T-helper 1 cell treated with Interleukin-12 subunit alpha and Interleukin-12 subunit beta and Interleukin-4 antibody, amounts not matched to agents 30 μg/mL and 1 μg/mL, for 36 hours (primary cell): ENCODE data around the gene HCN2.

Source experiments
- H3K27ac Mint-ChIP-seq: one replicate; pipeline ENCODE4 v1.8.0; 2021; ENCODE audit warnings: mild to moderate bottlenecking, mixed read lengths
- H3K27me3 Mint-ChIP-seq: one replicate; pipeline ENCODE4 v1.8.0; 2021; ENCODE audit warnings: low read depth, mixed read lengths
- H3K36me3 Mint-ChIP-seq: one replicate; pipeline ENCODE4 v1.8.0; 2021; ENCODE audit warnings: low read depth, mixed read lengths
- H3K4me1 Mint-ChIP-seq: one replicate; pipeline ENCODE4 v1.8.0; 2021; ENCODE audit warnings: low read depth, mixed read lengths
- H3K4me3 Mint-ChIP-seq: one replicate; pipeline ENCODE4 v1.8.0; 2021; ENCODE audit warnings: mild to moderate bottlenecking, moderate library complexity, mixed read lengths
- H3K9me3 Mint-ChIP-seq: one replicate; pipeline ENCODE4 v1.8.0; 2021; ENCODE audit warnings: mixed read lengths

Gene HCN2

DNA sequence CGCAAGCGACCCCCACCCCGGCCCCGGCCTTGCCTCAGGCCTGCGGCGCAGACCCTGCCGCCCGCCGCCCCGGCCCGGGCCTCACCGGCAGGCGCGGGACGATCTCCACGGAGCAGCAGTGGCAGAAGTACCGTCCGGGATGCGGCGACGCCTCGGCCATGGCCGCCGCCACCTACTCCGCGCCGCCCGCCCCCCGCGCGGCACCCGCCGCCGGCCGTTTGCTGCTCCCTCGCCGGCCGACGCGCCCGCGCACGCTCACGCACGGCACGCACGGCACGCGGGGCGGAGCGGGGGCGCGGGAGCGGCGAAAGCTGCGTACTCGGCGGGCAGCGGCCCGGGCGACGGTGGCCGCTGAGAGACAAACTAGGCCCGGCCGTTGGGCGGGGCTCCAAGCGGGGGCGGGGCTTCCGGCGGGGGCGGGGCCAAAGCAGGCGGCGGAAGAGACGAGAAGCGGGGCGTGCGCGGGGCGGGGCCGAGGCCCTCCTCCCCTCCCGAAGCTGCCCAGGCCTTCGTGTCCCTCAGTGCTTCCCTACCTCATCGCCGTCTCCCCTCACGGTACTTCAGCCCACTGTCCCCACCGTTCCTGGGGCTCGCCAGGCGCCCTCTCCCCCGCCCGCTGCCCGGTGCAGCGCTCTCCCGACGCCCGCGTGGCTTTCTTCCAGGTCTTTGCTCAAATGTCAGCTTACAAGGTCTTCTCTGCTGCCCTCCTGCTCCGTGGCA lies 73.4 kb downstream of the HCN2 start, which contains the start of gene RNF126:
RNF126 (minus strand) TSS at position 253 of the 720 bp plus-strand sequence; CDS start at position 160, 93 bp downstream.
- Mint-ChIP-seq H3K36me3 (peaks cover 9% of the 10 kb centered on the region), H3K27me3 (peaks cover 3% of the 10 kb centered on the region), H3K4me3 (peak within 1 kb of the TSS; percentile 98), H3K4me1 (peaks cover 15% of the 10 kb centered on the region), H3K27ac (peak within 1 kb of the TSS; percentile 96), H3K9me3 (no peaks in the 10 kb centered on the region)

GRCh38 chr19:663682-664117 lies 74.0 kb downstream of the HCN2 start:
- peaks cover 9% of the 10 kb centered on the region for H3K36me3 Mint-ChIP-seq
- H3K27ac Mint-ChIP-seq, result peak overlapping the region; percentile 85
- peaks cover 8% of the 10 kb centered on the region for H3K27me3 Mint-ChIP-seq

GRCh38 chr19:664913-665443 lies 75.3 kb downstream of the HCN2 start:
- no peaks in the 10 kb centered on the region for H3K9me3 Mint-ChIP-seq
- peaks cover 14% of the 10 kb centered on the region for H3K27me3 Mint-ChIP-seq
- peaks cover 9% of the 10 kb centered on the region for H3K36me3 Mint-ChIP-seq
- peak overlapping the region; percentile 10 for H3K4me3 Mint-ChIP-seq
- peaks cover 12% of the 10 kb centered on the region for H3K4me1 Mint-ChIP-seq
- peak overlapping the region; percentile 41 for H3K27ac Mint-ChIP-seq

More at GRCh38 chr19:663682-664117, 74.0 kb downstream of the HCN2 start:
- peaks cover 15% of the 10 kb centered on the region for H3K4me1 Mint-ChIP-seq
- no peaks in the 10 kb centered on the region for H3K9me3 Mint-ChIP-seq
- peak overlapping the region; percentile 78 for H3K4me3 Mint-ChIP-seq
